Inferior parietal cortex (tissue), 1 donor: ENCODE results near the gene HFM1.
"Not testable (repeated sequence)": the region's sequence is repeated elsewhere in the genome, so short reads cannot be mapped to it uniquely, and the experiment has no call there.

Experiments
- DNase-seq: peaks from one replicate; pipeline ENCODE4 v3.0.0-alpha.2; 2016; ENCODE audit errors: extremely low spot score

The HFM1 gene

GRCh38 chr1:91349524-91349923, 55.1 kb downstream of the HFM1 start:
- no peak for DNase-seq

GRCh38 chr1:91346824-91347223, 57.8 kb downstream of the HFM1 start:
- DNase-seq: no peak

GRCh38 chr1:91345395-91346005, 59.1 kb downstream of the HFM1 start:
- no peak for DNase-seq

GRCh38 chr1:91338501-91338900, 66.1 kb downstream of the HFM1 start:
- no peak for DNase-seq

GRCh38 chr1:91335603-91336002, 69.0 kb downstream of the HFM1 start:
- DNase-seq: no peak

GRCh38 chr1:91334856-91335255, 69.8 kb downstream of the HFM1 start:
- no peak for DNase-seq

GRCh38 chr1:91325456-91325855, 79.2 kb downstream of the HFM1 start:
- DNase-seq: no peak

GRCh38 chr1:91314643-91315042, 90.0 kb downstream of the HFM1 start:
- DNase-seq: no peak

GRCh38 chr1:91311672-91312071, 93.0 kb downstream of the HFM1 start:
- no peak for DNase-seq

GRCh38 chr1:91308544-91308943, 96.1 kb downstream of the HFM1 start:
- DNase-seq: no peak

GRCh38 chr1:91307784-91308409, 96.7 kb downstream of the HFM1 start:
- no peak for DNase-seq

GRCh38 chr1:91303165-91303564, 101.5 kb downstream of the HFM1 start:
- DNase-seq: no peak

- DNase-seq: not testable (repeated sequence)
These were observed 115.6 kb downstream of the HFM1 start for GRCh38 chr1:91288843-91289553.

GRCh38 chr1:91286962-91287317, 117.7 kb downstream of the HFM1 start:
- not testable (repeated sequence) for DNase-seq

- DNase-seq: not testable (repeated sequence)
These were observed 118.2 kb downstream of the HFM1 start for GRCh38 chr1:91286259-91286961.

- DNase-seq: no peak
These were observed 121.3 kb downstream of the HFM1 start for GRCh38 chr1:91283421-91283726.

- peak; percentile 87 for DNase-seq
These were observed 121.8 kb downstream of the HFM1 start for GRCh38 chr1:91282695-91283420.

- no peak for DNase-seq
These were observed 122.9 kb downstream of the HFM1 start for GRCh38 chr1:91281782-91282181.

- no peak for DNase-seq
These were observed 125.9 kb downstream of the HFM1 start for GRCh38 chr1:91278754-91279153.

- DNase-seq: no peak
These were observed 130.8 kb downstream of the HFM1 start for GRCh38 chr1:91273875-91274274.

GRCh38 chr1:91261655-91262054, 143.0 kb downstream of the HFM1 start:
- no peak for DNase-seq

GRCh38 chr1:91245435-91245834, 159.2 kb downstream of the HFM1 start:
- DNase-seq: no peak
